HepG2 (cell line): ENCODE measurements around the gene SCN4B. TPM values are rescaled to one million over a fixed set of nuclear protein-coding genes. Genes with fewer than 3 reads are reported as not detected.

Experiments used
- ATAC-seq: fragments of 200-7000 bp; cut with Tn5 transposase; 3 replicates; pipeline ENCODE4 v1.9.1; 2020; ENCODE audit warnings: mild to moderate bottlenecking, moderate library complexity
- BruUV-seq: library from RNA; stranded (reverse); fragments of 400-500 nt; replicated peaks from 2 replicates; lab custom pipeline; 2021; lab: Mats Ljungman, UMichigan
- CTCF ChIA-PET: fragments of 300-600 bp; formaldehyde crosslinking; extraction: SDS; loops from one replicate; lab custom pipeline; 2021; ENCODE audit warnings: low total read pairs, inconsistent platforms, low intra/inter-chr PET ratio; lab: Yijun Ruan, JAX
- POLR2A ChIA-PET: fragments of 350-600 bp; sonication (Branson Sonifier 250); formaldehyde crosslinking; loops from one replicate; lab custom pipeline; 2020; ENCODE audit warnings: antibody characterized with exemption, inconsistent platforms; lab: Yijun Ruan, JAX
- DNase-seq: peaks from one replicate; pipeline ENCODE4 v3.0.0-alpha.2; 2015; ENCODE audit warnings: low spot score
- FAIRE-seq: peaks from 3 replicates; lab custom pipeline; 2011; peaks lifted over from hg19 to GRCh38; lab: Jason Lieb, UNC
- H2AFZ ChIP-seq: one replicate; pipeline ENCODE4 v1.6.1; 2011; ENCODE audit warnings: low read length, inconsistent platforms
- H3K27ac ChIP-seq: fragments of 300-600 bp; 3 replicates; pipeline ENCODE4 v1.8.0; 2011; ENCODE audit warnings: mixed run types, mild to moderate bottlenecking, mixed read lengths, low read length, inconsistent platforms; ENCODE audit not compliant: insufficient read depth; ENCODE audit errors: extremely low read length
- H3K27me3 ChIP-seq, 2 experiments: fragments of 200-600 bp in 1 of 2; 2 replicates in 1 of 2; 3 replicates in 1 of 2; pipeline versions ENCODE4 v1.6.0 to v1.8.0; 2011; ENCODE audit warnings: low read length in 2 of 2, mild to moderate bottlenecking in 2 of 2, moderate library complexity in 2 of 2, inconsistent platforms in 1 of 2; ENCODE audit not compliant: insufficient read depth in 2 of 2, control insufficient read depth in 1 of 2
- H3K36me3 ChIP-seq, 2 experiments: fragments of 200-600 bp in 1 of 2; replicated peaks in 1 of 2; 2 replicates in 1 of 2; 3 replicates in 1 of 2; pipeline versions ENCODE4 v1.5.1 to v1.8.0; 2011; ENCODE audit warnings: low read length in 2 of 2, inconsistent platforms in 1 of 2; ENCODE audit not compliant: insufficient read depth in 2 of 2, control insufficient read depth in 1 of 2
- H3K4me1 ChIP-seq: 2 replicates; pipeline ENCODE4 v1.5.1; 2012; ENCODE audit warnings: low read length, inconsistent platforms; ENCODE audit not compliant: insufficient read depth
- H3K4me2 ChIP-seq: 2 replicates; pipeline ENCODE4 v1.6.0; 2011; ENCODE audit warnings: low read depth, low read length, inconsistent platforms
- H3K4me3 ChIP-seq, 3 experiments: fragments of 200-600 bp in 1 of 3; sonication (generic), shearing (Covaris generic) in 1 of 3; replicated peaks in 1 of 3; 2 replicates each; pipeline ENCODE4 v1.5.1; 2011 to 2016; ENCODE audit warnings: low read length in 3 of 3, inconsistent platforms in 2 of 3, low read depth in 2 of 3, mild to moderate bottlenecking in 2 of 3, control low read depth in 1 of 3, mixed read lengths in 1 of 3; ENCODE audit not compliant: insufficient read depth in 1 of 3
- H3K79me2 ChIP-seq: one replicate; pipeline ENCODE4 v1.6.1; 2011; ENCODE audit warnings: low read length, inconsistent platforms; ENCODE audit not compliant: insufficient read depth
- H3K9ac ChIP-seq: 2 replicates; pipeline ENCODE4 v1.6.0; 2011; ENCODE audit warnings: mild to moderate bottlenecking, low read depth, low read length, inconsistent platforms; ENCODE audit not compliant: insufficient read depth
- H3K9me3 ChIP-seq: 2 replicates; pipeline ENCODE4 v1.5.1; 2012; ENCODE audit warnings: mild to moderate bottlenecking, low read length
- H4K20me1 ChIP-seq: 2 replicates; pipeline ENCODE4 v1.6.0; 2011; ENCODE audit warnings: inconsistent platforms, mild to moderate bottlenecking, low read length, moderate library complexity; ENCODE audit not compliant: insufficient read depth
- AGO2 ChIP-seq: fragments of 200-400 bp; formaldehyde crosslinking; optimal IDR thresholded peaks from 2 replicates; pipeline ENCODE3; 2017; ENCODE audit warnings: mild to moderate bottlenecking, low read depth, low read length, moderate library complexity
- FOXM1 ChIP-seq: sonication (generic); formaldehyde crosslinking; IDR thresholded peaks from 2 replicates; pipeline ENCODE4 v1.5.0; 2020; ENCODE audit warnings: missing genetic modification reagents
- KAT2B ChIP-seq: fragments of 150-350 bp; IDR thresholded peaks from 2 replicates; pipeline ENCODE4 v1.6.1; 2014; ENCODE audit warnings: low read depth, low read length, borderline replicate concordance
- KLF16 ChIP-seq, 2 experiments: sonication (generic) in 1 of 2; formaldehyde crosslinking in 1 of 2; IDR thresholded peaks; 2 replicates each; pipeline versions ENCODE4 v1.6.1 to v1.8.0; 2016 to 2023; ENCODE audit warnings: missing genetic modification reagents in 2 of 2, missing compliant biosample characterization in 1 of 2
- MAZ ChIP-seq, 2 experiments: sonication (generic) in 1 of 2; formaldehyde crosslinking in 1 of 2; IDR thresholded peaks; 2 replicates each; pipeline versions ENCODE4 v1.5.0 to v1.6.1; 2012 to 2020; ENCODE audit warnings: low read depth in 2 of 2, mild to moderate bottlenecking in 2 of 2, borderline replicate concordance in 1 of 2, improper control_type of control experiment in 1 of 2, low read length in 1 of 2, missing genetic modification reagents in 1 of 2, moderate library complexity in 1 of 2
- MTA1 ChIP-seq: sonication (generic); formaldehyde crosslinking; IDR thresholded peaks from 2 replicates; pipeline ENCODE4 v1.4.0; 2020; ENCODE audit warnings: missing genetic modification reagents, mild to moderate bottlenecking, borderline replicate concordance
- SOX13 ChIP-seq, 3 experiments: fragments of 450-650 bp in 1 of 3; sonication (generic) in 1 of 3; formaldehyde crosslinking in 1 of 3; IDR thresholded peaks in 2 of 3; conservative IDR thresholded peaks in 1 of 3; 2 replicates each; pipeline versions ENCODE4 v1.5.0 to v1.6.1; 2016 to 2020; ENCODE audit warnings: antibody characterized with exemption in 1 of 3, mild to moderate bottlenecking in 1 of 3, missing compliant biosample characterization in 1 of 3, missing genetic modification reagents in 1 of 3, moderate library complexity in 1 of 3
- U2AF1 ChIP-seq: fragments of 200-400 bp; formaldehyde crosslinking; optimal IDR thresholded peaks from 2 replicates; pipeline ENCODE3; 2017; ENCODE audit warnings: mild to moderate bottlenecking, low read depth, low read length
- WIZ ChIP-seq: sonication (generic); formaldehyde crosslinking; IDR thresholded peaks from 2 replicates; pipeline ENCODE4 v1.5.1; 2020; ENCODE audit warnings: mild to moderate bottlenecking, missing genetic modification reagents
- ZNF207 ChIP-seq: fragments of 450-650 bp; IDR thresholded peaks from 2 replicates; pipeline ENCODE4 v1.6.1; 2016; ENCODE audit warnings: antibody characterized with exemption, borderline replicate concordance
- ZNF274 ChIP-seq: sonication (generic); formaldehyde crosslinking; IDR thresholded peaks from 2 replicates; pipeline ENCODE4 v1.5.1; 2020; ENCODE audit warnings: mild to moderate bottlenecking, missing genetic modification reagents
- ZNF331 ChIP-seq: sonication (generic); formaldehyde crosslinking; IDR thresholded peaks from 2 replicates; pipeline ENCODE4 v1.4.0; 2020; ENCODE audit warnings: missing genetic modification reagents
- ZNF350 ChIP-seq: sonication (generic); formaldehyde crosslinking; IDR thresholded peaks from 2 replicates; pipeline ENCODE4 v1.4.0; 2020; ENCODE audit warnings: mild to moderate bottlenecking, low read depth, missing genetic modification reagents, borderline replicate concordance
- WGBS: methylation state at CpG from one replicate; pipeline ENCODE4 v1.1.6; 2017; ENCODE audit warnings: low lambda C conversion rate; 5-methylcytosine and 5-hydroxymethylcytosine counted together
- in situ Hi-C: cut with HindIII; loops from 2 replicates; pipeline ENCODE4 v1.10.0; 2017; ENCODE audit warnings: low pct_unique_long_range_greater_than_20kb; ENCODE audit not compliant: extremely low pct_ligation_motif_present
- intact Hi-C: fragments of 100-400 bp; cut with micrococcal nuclease; formaldehyde crosslinking; loops from one replicate; pipeline ENCODE4 v1.10.0; 2022; ENCODE audit not compliant: unreplicated experiment
- polyA plus RNA-seq, 8 experiments: library from polyadenylated mRNA; depleted of rRNA in 3 of 8; stranded (reverse) in 7 of 8; unstranded in 1 of 8; fragments of >200 nt; fragmentation: Illumina TruSeq in 4 of 8; extraction: Trizol in 4 of 8; gene quantifications; 2 replicates each; pipeline versions ENCODE4 v1.2.1 to v1.2.3, GENCODE V29; 2011 to 2016; ENCODE audit warnings: low read depth in 4 of 8, missing spikeins in 1 of 8, mixed read lengths in 1 of 8; ENCODE audit not compliant: insufficient read depth in 1 of 8
- total RNA-seq, 5 experiments: library from RNA; depleted of rRNA; stranded (reverse); fragments of >200 nt; fragmentation: Illumina TruSeq; extraction: Trizol; gene quantifications; 2 replicates each; pipeline ENCODE4 v1.2.3, GENCODE V29; 2016; ENCODE audit warnings: low read depth in 1 of 5
- TF ChIP-seq, protein P1 (sequence below): sonication (generic); formaldehyde crosslinking; IDR thresholded peaks from 2 replicates; pipeline ENCODE4 v1.5.0; 2020; ENCODE audit warnings: missing genetic modification reagents
- TF ChIP-seq, protein P2 (sequence below): sonication (generic); formaldehyde crosslinking; IDR thresholded peaks from 2 replicates; pipeline ENCODE4 v1.4.0; 2020; ENCODE audit warnings: missing genetic modification reagents
- TF ChIP-seq, protein P3 (sequence below): sonication (generic); formaldehyde crosslinking; conservative IDR thresholded peaks from 2 replicates; pipeline ENCODE4 v1.4.0; 2020; ENCODE audit warnings: missing genetic modification reagents
- TF ChIP-seq, protein P4 (sequence below): sonication (generic); formaldehyde crosslinking; IDR thresholded peaks from 2 replicates; pipeline ENCODE4 v1.5.0; 2020; ENCODE audit warnings: missing genetic modification reagents
- TF ChIP-seq, protein P5 (sequence below): sonication (generic); formaldehyde crosslinking; IDR thresholded peaks from 2 replicates; pipeline ENCODE4 v1.5.0; 2020; ENCODE audit warnings: missing genetic modification reagents, mild to moderate bottlenecking, borderline replicate concordance

Gene SCN4B
- total and polyA plus RNA-seq, 2 of the 13 experiments (the other 11 are each of a cell fraction or from before 2014, with no cell fraction given) = 0.04 to 0.29 TPM

DNA sequence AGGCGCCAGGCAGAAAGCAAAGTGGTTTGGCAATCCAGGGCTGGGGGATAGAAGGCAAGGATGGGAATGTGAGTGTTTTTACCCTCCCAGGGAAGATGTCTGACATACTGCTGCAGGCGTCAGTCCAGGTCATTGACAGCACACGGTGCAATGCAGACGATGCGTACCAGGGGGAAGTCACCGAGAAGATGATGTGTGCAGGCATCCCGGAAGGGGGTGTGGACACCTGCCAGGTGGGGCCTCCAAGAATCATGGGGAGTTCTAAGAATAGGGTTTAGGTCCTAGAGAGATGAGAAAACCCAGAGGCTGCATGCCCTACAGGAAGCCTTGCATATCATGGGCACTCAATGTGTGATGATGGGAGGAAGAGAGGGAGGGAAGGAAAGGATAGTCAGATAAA lies 37.6 kb downstream of the SCN4B start (continued):
- TF ChIP-seq, protein P1, sequence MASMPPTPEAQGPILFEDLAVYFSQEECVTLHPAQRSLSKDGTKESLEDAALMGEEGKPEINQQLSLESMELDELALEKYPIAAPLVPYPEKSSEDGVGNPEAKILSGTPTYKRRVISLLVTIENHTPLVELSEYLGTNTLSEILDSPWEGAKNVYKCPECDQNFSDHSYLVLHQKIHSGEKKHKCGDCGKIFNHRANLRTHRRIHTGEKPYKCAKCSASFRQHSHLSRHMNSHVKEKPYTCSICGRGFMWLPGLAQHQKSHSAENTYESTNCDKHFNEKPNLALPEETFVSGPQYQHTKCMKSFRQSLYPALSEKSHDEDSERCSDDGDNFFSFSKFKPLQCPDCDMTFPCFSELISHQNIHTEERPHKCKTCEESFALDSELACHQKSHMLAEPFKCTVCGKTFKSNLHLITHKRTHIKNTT (CRISPR knock-in tag) = no peak
- TF ChIP-seq ZNF274 = no peak

DNA sequence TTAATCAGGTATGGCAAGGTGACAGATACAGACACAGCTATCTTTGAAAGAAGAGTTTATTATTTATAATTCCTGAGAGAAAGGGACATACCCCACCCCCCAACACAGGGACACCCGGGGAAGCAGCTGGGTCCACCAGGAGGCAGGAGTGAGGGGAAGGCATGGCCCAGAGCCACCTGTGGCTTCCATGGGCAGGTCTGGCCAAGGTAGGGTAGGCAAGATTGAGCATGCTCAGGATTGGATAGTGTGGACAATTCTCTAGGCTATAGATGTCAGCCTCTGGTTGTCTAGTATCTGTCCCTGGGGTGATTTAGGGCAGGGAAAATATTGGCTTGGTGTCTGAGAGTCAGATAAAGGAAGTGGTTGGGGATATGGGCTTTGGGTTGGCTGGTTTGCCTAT lies 38.4 kb downstream of the SCN4B start:
- no peak overlapping the region for H3K4me2 ChIP-seq
- peaks cover 10% of the 10 kb centered on the region for H3K4me1 ChIP-seq
- no peak for ATAC-seq
- FAIRE-seq = no peak
- H3K9me3 ChIP-seq = no peaks in the 10 kb centered on the region
- 0% methylated on average over 1 of the region's 1 CpG for WGBS
- intact Hi-C loops (no loop called here), in situ Hi-C loops (no loop called here)
- no peaks in the 10 kb centered on the region for H3K36me3 ChIP-seq
- H2AFZ ChIP-seq = no peak overlapping the region
- peaks cover 2 to 17% of the 10 kb centered on the region in 2 experiments; a peak in 3 of 5 replicates for H3K27me3 ChIP-seq
- BruUV-seq = no TSS peak
- no peaks in the 10 kb centered on the region for H3K79me2 ChIP-seq
- DNase-seq = no peak
- H4K20me1 ChIP-seq = no peaks in the 10 kb centered on the region
- no peak overlapping the region for H3K9ac ChIP-seq
- ChIA-PET CTCF (no interaction called here), POLR2A (no interaction called here)
- H3K4me3 ChIP-seq = no peak overlapping the region
- H3K27ac ChIP-seq = no peak overlapping the region
- no peak for TF ChIP-seq ZNF207
- no peak for TF ChIP-seq KAT2B
- TF ChIP-seq AGO2 = no peak
- TF ChIP-seq SOX13 (IDR thresholded peaks at IDR 0.05) = no peak
- no peak for TF ChIP-seq SOX13 (CRISPR knock-in tag; conservative IDR thresholded peaks at IDR 0.05 in 1 of 2, IDR thresholded peaks at IDR 0.05 in 1 of 2)
- no peak for TF ChIP-seq MTA1 (CRISPR knock-in tag)
- TF ChIP-seq, protein P2, sequence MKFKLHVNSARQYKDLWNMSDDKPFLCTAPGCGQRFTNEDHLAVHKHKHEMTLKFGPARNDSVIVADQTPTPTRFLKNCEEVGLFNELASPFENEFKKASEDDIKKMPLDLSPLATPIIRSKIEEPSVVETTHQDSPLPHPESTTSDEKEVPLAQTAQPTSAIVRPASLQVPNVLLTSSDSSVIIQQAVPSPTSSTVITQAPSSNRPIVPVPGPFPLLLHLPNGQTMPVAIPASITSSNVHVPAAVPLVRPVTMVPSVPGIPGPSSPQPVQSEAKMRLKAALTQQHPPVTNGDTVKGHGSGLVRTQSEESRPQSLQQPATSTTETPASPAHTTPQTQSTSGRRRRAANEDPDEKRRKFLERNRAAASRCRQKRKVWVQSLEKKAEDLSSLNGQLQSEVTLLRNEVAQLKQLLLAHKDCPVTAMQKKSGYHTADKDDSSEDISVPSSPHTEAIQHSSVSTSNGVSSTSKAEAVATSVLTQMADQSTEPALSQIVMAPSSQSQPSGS (CRISPR knock-in tag) = no peak
- TF ChIP-seq, protein P3, sequence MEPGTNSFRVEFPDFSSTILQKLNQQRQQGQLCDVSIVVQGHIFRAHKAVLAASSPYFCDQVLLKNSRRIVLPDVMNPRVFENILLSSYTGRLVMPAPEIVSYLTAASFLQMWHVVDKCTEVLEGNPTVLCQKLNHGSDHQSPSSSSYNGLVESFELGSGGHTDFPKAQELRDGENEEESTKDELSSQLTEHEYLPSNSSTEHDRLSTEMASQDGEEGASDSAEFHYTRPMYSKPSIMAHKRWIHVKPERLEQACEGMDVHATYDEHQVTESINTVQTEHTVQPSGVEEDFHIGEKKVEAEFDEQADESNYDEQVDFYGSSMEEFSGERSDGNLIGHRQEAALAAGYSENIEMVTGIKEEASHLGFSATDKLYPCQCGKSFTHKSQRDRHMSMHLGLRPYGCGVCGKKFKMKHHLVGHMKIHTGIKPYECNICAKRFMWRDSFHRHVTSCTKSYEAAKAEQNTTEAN = no peak
- no peak for TF ChIP-seq ZNF350 (CRISPR knock-in tag)
- TF ChIP-seq ZNF331 (CRISPR knock-in tag) = no peak
- no peak for TF ChIP-seq KLF16 (CRISPR knock-in tag; IDR thresholded peaks at IDR 0.05)
- TF ChIP-seq U2AF1 = no peak
- TF ChIP-seq, protein P4, sequence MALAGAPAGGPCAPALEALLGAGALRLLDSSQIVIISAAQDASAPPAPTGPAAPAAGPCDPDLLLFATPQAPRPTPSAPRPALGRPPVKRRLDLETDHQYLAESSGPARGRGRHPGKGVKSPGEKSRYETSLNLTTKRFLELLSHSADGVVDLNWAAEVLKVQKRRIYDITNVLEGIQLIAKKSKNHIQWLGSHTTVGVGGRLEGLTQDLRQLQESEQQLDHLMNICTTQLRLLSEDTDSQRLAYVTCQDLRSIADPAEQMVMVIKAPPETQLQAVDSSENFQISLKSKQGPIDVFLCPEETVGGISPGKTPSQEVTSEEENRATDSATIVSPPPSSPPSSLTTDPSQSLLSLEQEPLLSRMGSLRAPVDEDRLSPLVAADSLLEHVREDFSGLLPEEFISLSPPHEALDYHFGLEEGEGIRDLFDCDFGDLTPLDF (CRISPR knock-in tag) = no peak
- TF ChIP-seq FOXM1 (CRISPR knock-in tag) = no peak
- TF ChIP-seq MAZ (IDR thresholded peaks at IDR 0.05; ENCODE audit: borderline replicate concordance, low read depth, low read length) = no peak
- TF ChIP-seq MAZ (CRISPR knock-in tag; IDR thresholded peaks at IDR 0.05; ENCODE audit: low read depth) = no peak
- no peak for TF ChIP-seq WIZ (CRISPR knock-in tag)
- TF ChIP-seq, protein P5, sequence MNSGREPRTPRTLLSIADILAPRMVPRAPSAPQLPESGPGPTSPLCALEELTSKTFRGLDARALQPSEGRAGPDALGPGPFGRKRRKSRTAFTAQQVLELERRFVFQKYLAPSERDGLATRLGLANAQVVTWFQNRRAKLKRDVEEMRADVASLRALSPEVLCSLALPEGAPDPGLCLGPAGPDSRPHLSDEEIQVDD (CRISPR knock-in tag) = no peak
